ENCODE data around the gene ROR1.
"Not testable (repeated sequence)": the region's sequence is repeated elsewhere in the genome, so short reads cannot be mapped to it uniquely, and the experiment has no call there.

ROR1 gene

DNA sequence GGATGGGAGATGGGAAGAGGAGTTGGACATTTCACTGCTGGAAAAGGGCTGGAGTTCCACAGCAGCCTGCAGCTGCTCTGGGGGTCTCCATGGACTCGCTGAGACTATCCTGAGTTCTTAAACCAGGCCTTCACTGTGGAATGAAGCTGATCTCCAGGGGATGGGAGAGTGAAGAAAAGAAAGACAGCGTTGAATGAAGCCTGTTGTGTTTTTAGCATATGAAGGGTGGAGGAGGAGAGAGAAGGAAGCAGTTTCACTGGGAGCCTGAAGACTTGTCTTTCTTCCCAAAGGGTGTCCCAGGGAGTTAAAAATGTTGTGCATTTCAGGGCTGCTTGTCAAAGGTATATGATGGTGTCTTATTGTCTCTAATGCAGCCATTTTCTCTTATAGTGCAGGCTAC, 9.2 kb downstream of the ROR1 start:
- no peak for DNase-seq (ENCODE audit: low read depth)
- no peak overlapping the region for H3K4me3 ChIP-seq (ENCODE audit: low read length)

DNA sequence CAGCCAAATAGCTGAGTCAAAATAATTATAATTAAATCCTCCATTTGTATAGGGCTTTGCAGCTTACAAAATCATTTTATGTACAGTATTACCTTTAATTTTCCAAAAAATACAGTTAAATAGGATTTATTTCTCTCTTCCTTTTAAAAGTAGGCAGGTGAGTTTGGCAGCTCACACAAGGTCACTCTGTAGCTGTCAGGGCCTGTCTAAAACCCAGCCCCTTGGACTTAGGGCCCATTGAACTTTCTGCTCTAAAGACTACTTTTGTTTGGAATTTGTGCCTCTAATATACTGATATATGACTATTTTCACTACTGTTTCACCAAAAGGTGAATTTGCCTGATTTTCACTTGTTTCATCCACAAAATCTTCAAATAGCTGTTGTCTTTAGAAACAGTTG, 10.3 kb downstream of the ROR1 start:
- TF ChIP-seq, protein P1, sequence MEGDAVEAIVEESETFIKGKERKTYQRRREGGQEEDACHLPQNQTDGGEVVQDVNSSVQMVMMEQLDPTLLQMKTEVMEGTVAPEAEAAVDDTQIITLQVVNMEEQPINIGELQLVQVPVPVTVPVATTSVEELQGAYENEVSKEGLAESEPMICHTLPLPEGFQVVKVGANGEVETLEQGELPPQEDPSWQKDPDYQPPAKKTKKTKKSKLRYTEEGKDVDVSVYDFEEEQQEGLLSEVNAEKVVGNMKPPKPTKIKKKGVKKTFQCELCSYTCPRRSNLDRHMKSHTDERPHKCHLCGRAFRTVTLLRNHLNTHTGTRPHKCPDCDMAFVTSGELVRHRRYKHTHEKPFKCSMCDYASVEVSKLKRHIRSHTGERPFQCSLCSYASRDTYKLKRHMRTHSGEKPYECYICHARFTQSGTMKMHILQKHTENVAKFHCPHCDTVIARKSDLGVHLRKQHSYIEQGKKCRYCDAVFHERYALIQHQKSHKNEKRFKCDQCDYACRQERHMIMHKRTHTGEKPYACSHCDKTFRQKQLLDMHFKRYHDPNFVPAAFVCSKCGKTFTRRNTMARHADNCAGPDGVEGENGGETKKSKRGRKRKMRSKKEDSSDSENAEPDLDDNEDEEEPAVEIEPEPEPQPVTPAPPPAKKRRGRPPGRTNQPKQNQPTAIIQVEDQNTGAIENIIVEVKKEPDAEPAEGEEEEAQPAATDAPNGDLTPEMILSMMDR (conservative IDR thresholded peaks at IDR 0.05; ENCODE audit: low read depth, low read length): no peak
- H3K4me3 ChIP-seq (ENCODE audit: low read length): no peak overlapping the region

More for the DNA sequence above, 9.2 kb downstream of the ROR1 start:
- TF ChIP-seq, protein P1 (conservative IDR thresholded peaks at IDR 0.05; ENCODE audit: low read depth, low read length): no peak

GRCh38 chr1:63784489-63785390, 10.9 kb downstream of the ROR1 start:
- DNase-seq (ENCODE audit: low read depth): no peak
- no peak overlapping the region for H3K4me3 ChIP-seq (ENCODE audit: low read length)
- TF ChIP-seq, protein P1 (conservative IDR thresholded peaks at IDR 0.05; ENCODE audit: low read depth, low read length): no peak

More for the DNA sequence above, 10.3 kb downstream of the ROR1 start:
- no peak for DNase-seq (ENCODE audit: low read depth)

DNA sequence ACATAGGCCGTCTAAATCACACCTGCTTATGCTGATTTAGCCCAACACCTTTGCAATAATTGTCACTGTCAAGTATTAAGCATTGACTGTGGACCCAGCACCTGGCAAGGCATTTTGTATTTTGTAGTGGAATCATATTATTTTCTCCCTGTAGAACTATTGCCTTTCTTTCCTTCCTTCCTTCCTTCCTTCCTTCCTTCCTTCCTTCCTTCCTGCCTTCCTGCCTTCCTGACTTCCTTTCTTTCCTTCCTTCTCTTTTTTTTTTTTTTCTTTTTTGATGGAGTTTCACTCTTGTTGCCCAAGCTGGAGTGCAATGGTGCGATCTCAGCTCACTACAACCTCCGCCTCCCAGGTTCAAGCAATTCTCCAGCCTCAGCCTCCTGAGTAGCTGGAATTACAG, 13.5 kb downstream of the ROR1 start:
- not testable (repeated sequence) for H3K4me3 ChIP-seq (ENCODE audit: low read length); DNase-seq (ENCODE audit: low read depth)

DNA sequence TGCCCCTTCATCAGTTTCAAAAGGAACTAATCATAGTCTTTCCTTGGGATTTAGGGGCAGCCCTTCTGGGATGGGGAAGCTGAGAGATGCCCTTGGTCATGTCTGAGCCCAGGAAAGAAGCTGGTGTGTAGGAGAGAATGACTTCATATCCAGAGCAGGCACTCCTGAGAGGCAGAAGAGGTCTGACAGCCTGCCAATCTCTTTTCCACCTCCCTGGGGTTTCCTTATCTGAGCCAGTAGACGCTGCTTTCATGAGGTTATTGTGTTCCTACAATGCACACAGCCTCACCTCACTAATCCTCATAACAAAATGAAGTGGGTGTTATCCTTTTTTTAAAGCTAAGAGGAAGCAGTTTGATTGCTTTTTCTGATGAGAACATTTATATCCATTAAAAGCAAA, 14.1 kb downstream of the ROR1 start:
- TF ChIP-seq, protein P1 (conservative IDR thresholded peaks at IDR 0.05; ENCODE audit: low read depth, low read length): no peak
- no peak overlapping the region for H3K4me3 ChIP-seq (ENCODE audit: low read length)
- DNase-seq (ENCODE audit: low read depth): no peak

DNA sequence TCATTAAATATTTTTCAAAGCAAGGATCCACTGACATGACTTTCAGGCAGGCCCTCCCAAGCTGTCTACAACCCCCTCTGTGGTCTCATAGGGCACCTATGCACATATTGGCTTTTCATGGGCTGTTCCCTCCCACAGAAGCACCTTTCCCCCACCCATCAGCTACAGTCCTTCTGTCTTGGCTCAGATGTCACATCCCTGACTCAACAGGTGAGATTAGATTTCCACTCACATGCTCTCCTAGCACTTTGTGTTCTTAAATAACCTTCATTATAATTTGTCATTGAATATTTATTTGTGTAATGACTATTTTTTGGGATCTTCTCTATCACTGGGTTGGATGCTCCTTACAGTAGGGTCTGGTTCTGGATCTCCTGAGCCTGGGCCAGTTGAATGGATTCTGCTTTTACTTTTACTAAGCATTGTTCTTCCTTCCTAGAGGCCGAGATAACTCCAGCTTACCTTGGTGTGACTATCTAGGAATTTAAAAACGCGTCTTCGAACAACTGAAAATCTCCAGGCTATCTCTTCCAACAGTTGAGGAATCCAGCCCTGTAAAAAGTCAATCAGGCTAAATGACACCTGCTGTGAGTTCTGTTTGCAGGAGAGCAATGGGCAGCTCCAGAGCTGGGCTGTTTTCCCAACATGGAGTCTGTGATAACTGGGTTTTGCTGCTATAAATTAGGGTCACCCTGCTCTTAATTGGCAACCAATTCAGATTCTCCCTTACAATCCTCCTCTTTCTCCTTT, 16.2 kb downstream of the ROR1 start:
- no peak for DNase-seq (ENCODE audit: low read depth)
- TF ChIP-seq, protein P1 (conservative IDR thresholded peaks at IDR 0.05; ENCODE audit: low read depth, low read length): no peak

GRCh38 chr1:63790989-63791388, 17.2 kb downstream of the ROR1 start:
- TF ChIP-seq, protein P1 (conservative IDR thresholded peaks at IDR 0.05; ENCODE audit: low read depth, low read length): no peak
- no peak overlapping the region for H3K4me3 ChIP-seq (ENCODE audit: low read length)
- DNase-seq (ENCODE audit: low read depth): no peak

More for the DNA sequence above, 16.2 kb downstream of the ROR1 start:
- no peak overlapping the region for H3K4me3 ChIP-seq (ENCODE audit: low read length)
